RWPE2 (cell line): ENCODE data around the gene GABRR1.

Experiments
- ATAC-seq: fragments of 200-7000 bp; cut with Tn5 transposase; 3 replicates; pipeline ENCODE4 v1.9.1; 2021; ENCODE audit warnings: low read depth
- DNase-seq: peaks from one replicate; pipeline ENCODE4 v3.0.0-alpha.2; 2020; ENCODE audit warnings: low spot score
- H3K27ac ChIP-seq: fragments of 450-650 bp; 2 replicates; pipeline ENCODE4 v1.5.1; 2017; ENCODE audit warnings: mild to moderate bottlenecking; ENCODE audit not compliant: poor library complexity, severe bottlenecking
- H3K27me3 ChIP-seq: fragments of 250-450 bp; sonication (Bioruptor Pico); 2 replicates; pipeline ENCODE4 v1.5.1; 2021; ENCODE audit warnings: mild to moderate bottlenecking, moderate library complexity; ENCODE audit not compliant: insufficient read depth, poor library complexity, severe bottlenecking
- H3K36me3 ChIP-seq: fragments of 250-450 bp; sonication (Bioruptor Pico); 2 replicates; pipeline ENCODE4 v1.5.1; 2020; ENCODE audit warnings: low read depth, mild to moderate bottlenecking, moderate library complexity
- H3K4me1 ChIP-seq: fragments of 250-450 bp; sonication (Bioruptor Pico); 2 replicates; pipeline ENCODE4 v1.5.1; 2021; ENCODE audit warnings: mild to moderate bottlenecking, moderate library complexity; ENCODE audit not compliant: insufficient read depth, poor library complexity, severe bottlenecking
- H3K4me3 ChIP-seq: fragments of 250-450 bp; sonication (Bioruptor Pico); 2 replicates; pipeline ENCODE4 v1.5.1; 2021; ENCODE audit warnings: mild to moderate bottlenecking, moderate library complexity; ENCODE audit not compliant: severe bottlenecking
- H3K9me3 ChIP-seq: fragments of 250-450 bp; sonication (Bioruptor Pico); 2 replicates; pipeline ENCODE4 v1.5.1; 2021; ENCODE audit warnings: mild to moderate bottlenecking, moderate library complexity; ENCODE audit not compliant: severe bottlenecking
- TF ChIP-seq, protein P1 (sequence below): fragments of 450-650 bp; IDR thresholded peaks from one replicate; pipeline ENCODE4 v1.5.1; 2017; ENCODE audit warnings: mild to moderate bottlenecking, moderate library complexity; ENCODE audit not compliant: poor library complexity, severe bottlenecking

GABRR1 gene

DNA sequence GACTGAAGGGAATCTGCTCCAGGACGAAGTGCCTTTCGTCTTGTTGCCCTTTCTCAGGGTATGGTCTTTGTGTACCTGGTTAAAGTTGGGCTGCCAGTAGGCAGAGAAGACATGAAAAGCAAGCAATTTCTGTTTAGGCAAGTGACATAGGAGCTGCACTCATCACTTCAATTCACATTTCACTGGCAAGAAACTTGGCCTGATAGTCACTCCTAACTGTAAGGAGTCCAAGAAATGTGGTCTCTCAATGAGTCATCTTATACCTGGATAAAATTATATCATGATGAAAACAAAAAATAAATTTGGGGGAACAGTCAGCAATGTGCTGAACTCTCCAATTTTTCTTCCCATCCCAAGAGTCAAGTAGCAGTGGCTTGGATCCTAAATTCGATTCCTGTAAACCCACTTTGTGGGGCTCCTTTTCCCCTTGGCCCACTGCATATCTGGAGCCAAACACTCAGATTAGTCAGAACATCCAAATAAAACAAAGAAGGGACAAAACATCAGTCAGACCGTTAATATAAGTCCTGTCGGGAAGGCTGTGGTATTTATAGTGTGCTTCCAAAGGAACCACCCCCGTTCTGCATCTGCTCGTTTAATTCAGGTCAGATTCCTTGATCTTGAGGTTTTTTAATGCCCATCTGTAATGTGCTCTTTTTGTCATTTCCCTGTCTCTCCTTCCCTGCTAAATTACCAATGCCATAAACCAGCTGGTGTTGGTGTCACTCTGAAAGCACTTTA lies 5.0 kb upstream of the GABRR1 start:
- H3K4me1 ChIP-seq = no peaks in the 10 kb centered on the region
- no peak for DNase-seq
- no peak overlapping the region for H3K27ac ChIP-seq
- no peaks in the 10 kb centered on the region for H3K36me3 ChIP-seq
- no peaks in the 10 kb centered on the region for H3K9me3 ChIP-seq
- ATAC-seq = 0 out of 3 replicates have a peak, but pooled peaks have one; percentile 25
- H3K4me3 ChIP-seq = no peak overlapping the region
- peaks cover 14% of the 10 kb centered on the region for H3K27me3 ChIP-seq
- TF ChIP-seq, protein P1, sequence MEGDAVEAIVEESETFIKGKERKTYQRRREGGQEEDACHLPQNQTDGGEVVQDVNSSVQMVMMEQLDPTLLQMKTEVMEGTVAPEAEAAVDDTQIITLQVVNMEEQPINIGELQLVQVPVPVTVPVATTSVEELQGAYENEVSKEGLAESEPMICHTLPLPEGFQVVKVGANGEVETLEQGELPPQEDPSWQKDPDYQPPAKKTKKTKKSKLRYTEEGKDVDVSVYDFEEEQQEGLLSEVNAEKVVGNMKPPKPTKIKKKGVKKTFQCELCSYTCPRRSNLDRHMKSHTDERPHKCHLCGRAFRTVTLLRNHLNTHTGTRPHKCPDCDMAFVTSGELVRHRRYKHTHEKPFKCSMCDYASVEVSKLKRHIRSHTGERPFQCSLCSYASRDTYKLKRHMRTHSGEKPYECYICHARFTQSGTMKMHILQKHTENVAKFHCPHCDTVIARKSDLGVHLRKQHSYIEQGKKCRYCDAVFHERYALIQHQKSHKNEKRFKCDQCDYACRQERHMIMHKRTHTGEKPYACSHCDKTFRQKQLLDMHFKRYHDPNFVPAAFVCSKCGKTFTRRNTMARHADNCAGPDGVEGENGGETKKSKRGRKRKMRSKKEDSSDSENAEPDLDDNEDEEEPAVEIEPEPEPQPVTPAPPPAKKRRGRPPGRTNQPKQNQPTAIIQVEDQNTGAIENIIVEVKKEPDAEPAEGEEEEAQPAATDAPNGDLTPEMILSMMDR = no peak

DNA sequence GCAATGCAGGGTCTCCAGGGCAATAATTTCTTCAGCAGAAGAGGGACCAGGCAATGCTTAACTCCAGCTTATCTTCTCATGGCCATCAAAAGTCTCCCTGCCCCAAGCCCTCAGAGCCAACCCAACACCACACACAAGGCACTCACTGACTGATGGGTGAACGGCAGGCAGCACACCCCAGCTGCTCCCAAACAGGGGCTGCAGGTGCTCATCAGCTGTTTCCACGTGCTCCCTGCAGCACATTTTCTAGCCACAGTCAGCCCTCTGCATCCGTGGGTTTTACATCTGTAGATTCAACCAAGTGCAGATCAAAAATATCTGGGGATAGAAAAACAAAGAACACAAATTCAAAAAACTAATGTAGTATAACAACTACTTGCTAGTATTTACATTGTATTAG lies 4.0 kb upstream of the GABRR1 start:
- Histone ChIP-seq H3K27ac (no peak overlapping the region), H3K9me3 (no peaks in the 10 kb centered on the region), H3K27me3 (peaks cover 20% of the 10 kb centered on the region), H3K4me1 (no peaks in the 10 kb centered on the region), H3K36me3 (no peaks in the 10 kb centered on the region), H3K4me3 (no peak overlapping the region)
- TF ChIP-seq, protein P1 = no peak
- DNase-seq = no peak
- no peak for ATAC-seq

DNA sequence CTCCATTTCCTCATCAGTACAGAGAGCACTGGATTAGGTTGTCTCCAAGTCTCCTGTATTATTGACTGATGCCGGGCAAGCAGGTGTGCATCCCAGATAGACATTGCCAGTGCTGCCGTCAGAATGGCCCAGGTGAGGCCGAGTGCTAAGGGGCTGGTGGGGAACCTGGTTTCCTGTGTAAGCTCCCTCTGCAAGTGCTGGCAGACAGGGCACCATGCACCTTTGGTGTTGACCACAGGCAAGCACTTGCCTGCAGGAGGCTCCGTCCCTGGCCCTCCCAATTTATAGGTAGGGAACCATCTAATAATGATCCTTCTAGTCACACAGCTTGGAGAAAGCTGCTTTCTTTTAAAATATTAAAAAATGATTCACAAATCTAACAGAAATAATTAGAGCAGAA lies 747 bp downstream of the GABRR1 start:
- Histone ChIP-seq H3K36me3 (no peaks in the 10 kb centered on the region), H3K27ac (no peak overlapping the region), H3K4me3 (no peak overlapping the region), H3K27me3 (peaks cover 15% of the 10 kb centered on the region), H3K9me3 (no peaks in the 10 kb centered on the region), H3K4me1 (no peaks in the 10 kb centered on the region)
- ATAC-seq (no peak), DNase-seq (no peak)
- TF ChIP-seq, protein P1 = no peak

DNA sequence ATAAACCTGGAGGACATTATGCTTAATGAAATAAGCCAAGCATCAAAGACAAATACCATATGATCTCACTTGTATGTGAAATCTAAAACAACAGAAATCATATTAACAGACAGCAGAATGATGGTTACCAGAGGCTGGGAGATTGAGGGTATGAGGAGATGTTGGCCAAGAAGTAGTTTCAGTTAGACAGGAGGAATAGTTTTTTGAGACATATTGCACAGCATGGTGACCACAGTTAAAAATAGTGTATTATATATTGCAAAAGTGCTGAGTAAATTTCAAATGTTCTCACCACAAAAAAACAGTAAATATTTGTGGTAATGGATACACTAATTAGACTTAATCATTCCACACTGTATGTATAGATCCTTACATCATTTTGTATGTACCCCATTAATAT lies 1.8 kb downstream of the GABRR1 start:
- TF ChIP-seq, protein P1 = no peak
- Histone ChIP-seq H3K27ac (no peak overlapping the region), H3K4me1 (no peaks in the 10 kb centered on the region), H3K4me3 (no peak overlapping the region), H3K27me3 (peaks cover 15% of the 10 kb centered on the region), H3K9me3 (no peaks in the 10 kb centered on the region), H3K36me3 (no peaks in the 10 kb centered on the region)
- no peak for DNase-seq
- ATAC-seq = no peak

DNA sequence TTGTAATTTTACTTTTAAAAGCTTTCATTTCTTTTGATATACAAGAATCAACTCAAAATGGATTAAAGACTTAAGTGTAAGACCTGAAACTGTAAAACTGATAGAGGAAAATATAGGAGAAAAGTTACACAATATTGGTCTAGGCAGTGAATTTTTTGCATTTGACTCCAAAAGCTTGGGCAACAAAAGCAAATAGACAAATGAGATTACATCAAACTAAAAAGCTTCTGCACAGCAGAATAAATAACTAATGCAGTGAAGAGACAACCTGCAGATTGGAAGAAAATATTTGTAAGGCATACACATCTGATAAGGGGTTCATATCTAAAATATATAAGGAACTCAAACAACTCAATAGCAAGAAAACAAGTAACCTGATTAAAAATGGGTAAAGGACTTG lies 3.0 kb downstream of the GABRR1 start:
- Histone ChIP-seq H3K9me3 (no peaks in the 10 kb centered on the region), H3K4me1 (no peaks in the 10 kb centered on the region), H3K27ac (no peak overlapping the region), H3K36me3 (no peaks in the 10 kb centered on the region), H3K27me3 (peaks cover 15% of the 10 kb centered on the region), H3K4me3 (no peak overlapping the region)
- no peak for ATAC-seq
- TF ChIP-seq, protein P1 = no peak
- DNase-seq = no peak
